Transverse colon (tissue), 4 donors: ENCODE data around the gene ASB1.

Source experiments
- CTCF ChIP-seq, 5 experiments: fragments of 200-600 bp in 3 of 5; fragments of 450-650 bp in 2 of 5; sonication (generic) in 3 of 5; IDR thresholded peaks; 1 replicate in 2 of 5; 2 replicates in 3 of 5; pipeline ENCODE4 v1.5.1; 2016 to 2017; ENCODE audit warnings: antibody characterized with exemption in 5 of 5, inconsistent platforms in 3 of 5, mild to moderate bottlenecking in 2 of 5, moderate library complexity in 1 of 5
- EP300 ChIP-seq: sonication (generic); formaldehyde crosslinking; IDR thresholded peaks from one replicate; pipeline ENCODE4 v1.6.1; 2017; ENCODE audit warnings: antibody characterized with exemption, low read depth
- POLR2A ChIP-seq: fragments of 450-650 bp; IDR thresholded peaks from one replicate; pipeline ENCODE4 v1.6.1; 2016; ENCODE audit warnings: antibody characterized with exemption, mild to moderate bottlenecking, moderate library complexity
- POLR2AphosphoS5 ChIP-seq, 3 donors: sonication (generic); formaldehyde crosslinking; IDR thresholded peaks; one replicate each; pipeline ENCODE4 v1.6.1; 2016; ENCODE audit warnings: antibody characterized with exemption in 3 of 3

DNA sequence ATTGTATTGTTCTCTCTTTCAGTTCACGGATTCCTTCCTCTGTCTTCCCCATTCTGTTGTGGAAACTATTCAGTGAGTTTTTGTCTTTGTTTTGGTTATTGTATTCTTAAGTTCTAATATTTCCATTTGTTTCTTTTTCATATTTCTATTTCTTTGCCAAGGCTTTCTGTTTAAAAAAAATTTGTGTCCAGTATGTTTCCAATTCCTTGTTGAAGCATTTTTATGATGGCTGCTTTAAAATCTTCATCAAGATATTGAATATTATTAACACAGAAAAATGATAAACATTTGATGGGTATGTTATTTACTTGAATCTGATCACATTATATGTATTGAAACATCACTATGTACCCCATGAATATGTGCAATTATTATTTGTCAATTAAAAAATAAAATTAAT lies 42.4 kb downstream of the ASB1 start:
- TF ChIP-seq CTCF (IDR thresholded peaks at IDR 0.05) (no peak), POLR2A (no peak), POLR2AphosphoS5 (IDR thresholded peaks at IDR 0.05) (no peak), EP300 (no peak)
